22Rv1 (cell line): ENCODE measurements around the gene CXCL17.

ENCODE experiments used
- CTCF ChIP-seq: fragments of 450-650 bp; IDR thresholded peaks from 2 replicates; pipeline ENCODE4 v1.5.1; 2017; ENCODE audit warnings: mild to moderate bottlenecking
- ZFX ChIP-seq: fragments of 450-650 bp; IDR thresholded peaks from 2 replicates; pipeline ENCODE4 v1.6.1; 2017; ENCODE audit warnings: antibody characterized with exemption, borderline replicate concordance

DNA sequence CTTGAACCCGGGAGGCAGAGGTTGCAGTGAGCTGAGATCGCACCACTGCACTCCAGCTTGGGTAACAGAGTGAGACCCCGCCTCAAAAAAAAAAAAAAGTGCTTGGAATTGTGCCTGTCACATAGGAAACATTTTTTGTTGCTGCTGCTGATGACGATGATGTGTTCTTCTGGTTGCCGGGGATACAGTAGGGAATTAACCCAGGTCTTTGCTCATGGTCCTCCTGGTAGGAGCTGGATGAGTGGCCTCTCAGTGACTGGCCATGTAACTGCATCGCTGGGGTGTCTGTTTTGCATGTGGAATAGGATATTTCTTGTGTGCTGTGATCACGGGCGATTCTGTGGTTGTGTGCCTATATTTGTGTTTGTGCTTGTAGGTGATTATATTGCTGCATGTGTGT, 48.0 kb downstream of the CXCL17 start:
- TF ChIP-seq ZFX, result no peak
- TF ChIP-seq CTCF, result no peak
